Activated CD4-positive, alpha-beta T cell treated with anti-CD3 and anti-CD28 coated beads for 4 hours (primary cell): ENCODE measurements around the gene WBP2.

Experiments used
- DNase-seq, 2 donors: peaks; one replicate each; pipeline ENCODE4 v3.0.0-alpha.2; 2020

Gene WBP2

DNA sequence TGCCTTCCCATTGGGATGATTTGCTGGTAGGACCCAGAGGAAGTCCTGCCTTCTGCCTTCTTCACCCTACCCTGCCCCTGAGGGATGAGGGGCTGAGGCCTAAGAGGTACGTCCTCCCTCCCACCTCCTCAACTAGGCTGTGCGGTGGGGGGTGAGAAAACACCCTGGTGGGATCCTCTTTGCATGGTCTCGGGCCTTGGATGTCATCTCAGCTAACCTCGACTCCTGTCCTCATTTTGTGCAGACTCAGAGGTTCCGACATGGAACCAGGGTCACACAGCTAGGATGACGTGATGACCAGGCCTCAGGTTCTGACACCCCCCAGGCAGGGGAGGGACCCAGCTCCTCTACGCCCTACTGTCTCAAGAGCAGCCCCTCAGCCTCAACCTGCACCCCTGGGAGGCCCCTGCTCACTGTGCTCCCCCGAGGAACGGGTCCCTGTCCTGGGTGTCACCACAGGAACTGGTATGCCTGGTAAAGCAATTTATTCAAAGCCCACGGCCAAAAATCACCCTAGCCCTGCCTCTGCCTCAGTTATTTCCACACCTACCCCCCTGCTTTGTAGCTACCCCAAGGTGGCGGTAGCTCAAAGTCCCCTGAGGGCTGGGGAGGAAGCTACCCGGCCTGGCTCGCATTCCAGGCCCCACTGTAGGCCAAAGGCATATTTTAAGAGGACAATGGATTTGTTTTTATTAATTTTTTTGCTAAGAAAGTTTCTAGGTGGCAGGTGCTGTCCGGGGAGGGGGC is 28.4 kb downstream of the WBP2 start:
- DNase-seq = no peak

DNA sequence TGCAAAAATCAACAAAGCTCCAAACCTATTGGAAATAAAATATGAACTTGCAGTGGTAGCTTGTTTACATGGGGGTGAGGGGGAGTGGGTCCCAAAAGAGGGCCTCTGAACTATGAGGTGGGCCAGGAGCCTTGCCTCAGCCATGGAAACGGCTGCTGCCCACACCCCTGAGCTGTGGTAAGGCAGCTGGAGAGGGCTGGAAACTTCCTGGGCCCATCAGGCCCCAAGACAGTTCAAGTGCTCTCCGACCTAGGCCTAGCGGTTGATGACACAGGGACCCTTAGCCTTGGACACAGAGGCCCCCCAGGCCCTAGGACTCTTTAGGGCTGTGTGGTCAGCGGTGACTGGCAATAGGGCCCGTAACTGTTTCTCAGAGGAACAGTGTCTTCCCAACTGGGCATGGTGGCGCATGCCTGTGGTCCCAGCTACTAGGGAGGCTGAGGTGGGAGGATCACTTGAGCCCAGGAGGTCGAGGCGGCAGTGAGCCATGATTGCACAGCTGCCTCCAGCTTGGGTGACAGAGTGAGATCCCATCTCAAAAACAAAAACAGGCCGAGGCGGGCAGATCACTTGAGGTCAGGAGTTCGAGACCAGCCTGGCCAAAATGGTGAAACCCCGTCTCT is 29.3 kb downstream of the WBP2 start:
- DNase-seq = no peak

DNA sequence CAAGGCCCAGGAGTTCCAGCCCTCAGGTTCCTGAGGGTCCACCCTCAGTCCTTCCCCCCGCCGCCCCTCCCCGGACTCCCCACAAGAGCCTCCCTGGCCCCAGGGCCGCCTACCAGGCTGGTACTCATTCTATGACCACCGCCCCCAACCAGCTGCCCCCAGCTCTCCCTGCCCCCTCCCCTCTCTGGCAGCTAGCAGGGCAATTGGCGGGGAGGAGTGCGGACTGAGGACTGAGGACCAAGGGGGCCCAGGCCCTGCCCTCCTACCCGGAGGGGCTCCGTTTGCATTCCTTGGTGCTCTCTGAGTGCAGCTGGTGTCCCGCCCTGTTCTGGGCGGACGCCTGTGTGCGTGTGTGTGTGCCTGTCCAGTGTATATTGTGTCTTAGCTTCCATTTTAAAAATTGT is 30.0 kb downstream of the WBP2 start:
- DNase-seq = no peak

DNA sequence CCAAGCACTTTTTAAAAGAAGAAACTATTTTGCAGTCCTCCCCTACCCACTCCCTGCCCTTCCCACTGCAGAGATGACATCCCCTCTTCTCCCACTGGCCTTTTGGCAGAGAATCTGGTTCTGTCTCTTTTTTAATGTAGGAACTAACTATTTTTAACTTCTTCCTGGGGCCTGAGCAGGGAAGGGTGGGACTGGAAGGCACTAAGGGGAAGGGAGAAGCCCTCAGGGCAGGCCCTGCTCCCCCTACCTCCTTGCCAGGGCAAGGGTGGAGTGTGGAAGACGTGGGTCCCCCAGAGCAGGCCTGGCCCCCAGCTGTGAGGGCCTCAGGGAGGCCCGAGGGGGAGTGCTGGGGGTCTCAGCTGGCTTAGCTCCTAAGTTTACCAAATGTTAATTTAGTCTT is 30.5 kb downstream of the WBP2 start:
- no peak for DNase-seq

DNA sequence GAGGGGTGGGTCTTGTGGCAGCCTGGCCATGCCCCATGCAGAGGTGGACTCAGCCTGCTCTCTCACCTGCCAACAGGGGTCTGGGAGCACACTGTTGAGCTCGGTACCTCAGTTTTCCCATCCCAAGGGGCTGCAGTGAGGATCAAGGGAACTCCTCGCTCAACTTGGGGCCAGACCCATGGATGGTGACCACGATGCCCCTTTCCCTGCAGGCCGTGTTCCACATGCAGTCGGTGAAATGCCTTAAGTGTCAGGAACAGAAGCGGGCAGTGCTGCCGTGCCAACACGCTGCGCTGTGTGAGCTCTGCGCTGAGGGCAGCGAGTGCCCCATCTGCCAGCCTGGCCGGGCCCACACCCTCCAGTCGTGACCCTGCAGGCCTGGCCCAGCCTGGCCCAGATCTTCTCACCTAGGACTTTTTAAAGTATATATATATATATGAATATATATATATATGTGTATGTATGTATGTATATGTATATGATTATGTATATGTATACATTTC is 31.0 kb downstream of the WBP2 start:
- no peak for DNase-seq

DNA sequence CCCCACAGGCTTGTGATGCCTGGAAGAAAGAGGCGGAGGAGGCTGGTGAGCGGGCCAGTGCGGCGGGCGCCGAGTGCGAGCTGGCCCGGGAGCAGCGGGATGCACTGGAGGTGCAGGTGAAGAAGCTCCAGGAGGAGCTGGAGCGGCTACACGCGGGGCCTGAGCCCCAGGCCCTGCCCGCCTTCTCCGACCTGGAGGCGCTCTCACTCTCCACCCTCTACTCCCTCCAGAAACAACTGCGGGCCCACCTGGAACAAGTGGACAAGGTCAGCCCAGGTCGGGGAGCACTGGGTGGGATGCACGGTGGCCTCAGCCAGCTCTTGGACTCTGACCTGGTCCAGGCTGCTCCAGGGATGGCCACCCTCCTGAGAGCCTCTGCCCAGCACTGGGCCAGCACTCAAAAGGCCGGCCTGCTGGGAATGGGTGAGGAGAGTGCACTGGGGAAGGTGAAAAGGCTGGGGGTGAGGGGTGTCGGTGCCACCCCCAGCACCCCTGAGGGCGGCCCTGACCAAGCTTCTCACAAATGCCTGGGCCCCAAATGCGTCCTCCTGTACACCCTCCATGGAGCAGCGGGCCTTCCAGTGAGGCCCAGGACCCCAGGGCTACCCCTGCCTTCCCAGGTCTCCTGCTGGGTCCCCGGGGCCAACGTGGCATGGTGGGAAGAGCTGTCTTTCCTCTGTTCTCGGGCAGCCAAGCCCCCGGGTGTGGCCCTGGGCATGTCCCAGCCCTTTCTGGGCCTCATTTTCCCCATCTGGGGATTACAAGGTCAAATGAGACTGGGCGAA is 31.7 kb downstream of the WBP2 start:
- DNase-seq = no peak

DNA sequence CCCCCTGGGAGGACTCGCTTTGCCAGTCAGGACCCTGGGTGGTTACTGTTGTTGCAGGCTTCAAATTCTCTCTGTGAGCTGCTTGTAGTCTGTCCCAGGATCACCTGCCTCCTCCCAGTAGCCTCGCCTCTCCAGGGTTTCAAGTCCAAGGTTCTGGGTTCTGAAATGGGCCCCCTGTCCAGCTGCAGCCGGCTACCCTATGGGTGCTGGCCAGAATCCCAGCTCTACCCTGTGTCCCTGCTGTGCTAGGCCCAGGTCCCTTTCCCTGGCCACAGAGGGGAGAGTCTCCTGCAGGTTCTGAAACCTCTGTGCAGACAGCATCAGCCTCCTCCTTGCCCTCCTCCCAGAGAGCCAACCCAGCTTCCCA is 32.4 kb downstream of the WBP2 start:
- no peak for DNase-seq

DNA sequence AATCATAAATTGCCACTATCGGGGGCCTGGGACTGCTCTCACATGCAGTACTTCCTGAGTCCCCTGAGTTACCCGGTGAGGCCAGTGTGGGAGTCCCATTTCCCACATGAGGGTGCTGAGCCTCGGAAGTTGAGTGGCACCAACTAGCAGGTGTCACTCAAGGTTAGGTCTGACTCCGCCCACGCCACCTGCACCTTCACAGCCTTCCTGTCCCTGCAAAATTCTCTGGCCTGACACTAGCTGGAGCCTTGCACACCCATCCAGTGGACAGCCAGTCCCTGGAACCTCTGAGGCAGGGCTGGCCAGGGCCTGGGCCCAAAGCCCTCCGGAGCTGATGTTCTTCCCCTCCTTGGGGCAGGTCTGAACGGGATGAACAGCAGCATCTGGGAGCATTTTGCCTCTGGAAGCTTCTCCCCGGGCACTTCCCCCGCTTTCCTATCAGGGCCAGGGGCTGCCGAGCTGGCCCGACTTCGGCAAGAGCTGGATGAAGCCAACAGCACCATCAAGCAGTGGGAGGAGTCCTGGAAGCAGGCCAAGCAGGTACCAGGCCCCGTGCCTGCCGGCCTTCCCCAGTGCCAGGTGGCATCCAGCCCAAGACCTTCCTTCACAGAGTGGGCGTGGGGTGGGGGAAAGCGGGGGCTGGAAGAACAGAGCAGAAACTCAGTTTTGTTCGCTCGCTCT is 32.9 kb downstream of the WBP2 start:
- peak; percentile 36 to 38 for DNase-seq

DNA sequence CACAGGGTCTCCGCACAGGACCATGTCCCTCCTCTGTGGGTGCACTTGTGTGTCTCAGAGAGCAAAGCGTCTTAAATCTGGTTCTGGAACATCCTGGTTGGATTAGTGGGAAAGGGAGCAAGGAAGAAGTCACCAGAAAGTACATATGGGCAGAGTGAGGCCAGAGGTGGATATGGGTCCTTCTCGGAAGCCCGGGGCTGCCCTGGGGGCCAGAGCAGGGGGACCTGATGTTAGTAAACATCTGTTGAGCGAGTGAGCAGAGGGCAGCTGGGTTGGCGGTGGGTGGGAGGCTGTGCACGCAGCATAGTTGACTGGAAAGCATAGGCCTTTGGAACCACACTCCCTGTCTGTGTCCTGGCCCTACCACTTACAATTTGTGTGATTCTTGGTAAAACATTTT is 33.6 kb downstream of the WBP2 start:
- DNase-seq = no peak

DNA sequence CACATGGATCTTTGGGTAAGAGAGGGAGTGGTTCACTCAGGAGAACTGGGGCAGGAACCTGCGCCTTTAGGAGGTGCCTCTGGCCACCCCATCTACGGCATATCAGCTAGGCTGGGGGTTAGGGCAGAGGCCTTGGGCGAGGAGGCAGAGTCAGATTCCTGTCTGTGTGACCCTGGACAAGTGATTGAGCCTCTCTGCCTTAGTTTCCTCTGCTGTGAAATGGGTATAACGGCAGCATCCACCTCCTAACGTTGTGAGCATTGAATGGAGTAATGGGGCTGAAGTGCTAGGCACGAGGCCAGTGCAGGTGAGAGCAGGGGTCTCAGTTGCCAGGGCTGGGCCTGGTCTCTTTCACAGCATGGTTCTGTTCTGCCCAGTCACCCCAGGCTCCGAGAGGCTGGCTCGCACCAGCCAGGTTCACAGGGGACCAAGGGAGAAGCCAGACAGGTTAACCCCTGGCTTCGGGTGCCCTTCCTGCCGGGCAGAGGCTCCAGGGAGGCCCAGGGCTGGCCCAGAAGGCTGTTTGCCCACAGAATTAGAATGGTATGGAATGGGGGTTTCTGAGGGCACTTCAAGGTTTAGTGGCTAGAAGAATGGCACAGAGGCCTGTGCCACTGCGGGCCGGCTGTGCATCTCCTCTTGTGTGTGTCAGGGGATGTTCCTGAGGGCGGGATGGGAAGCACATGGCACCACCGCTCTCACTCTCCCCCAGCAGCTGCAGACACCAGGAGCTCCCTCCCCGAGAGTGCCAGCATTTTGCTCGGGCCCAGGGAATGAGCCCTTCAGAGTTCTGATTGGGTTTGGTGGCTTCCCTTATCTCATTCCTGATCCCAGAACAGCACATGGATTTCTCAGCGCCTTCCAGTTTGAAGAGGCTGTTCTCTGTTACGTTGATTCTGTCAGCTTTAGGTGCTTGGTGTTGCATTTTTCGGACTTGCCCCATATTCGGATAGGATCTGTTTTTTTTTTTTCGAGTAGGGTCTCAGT is 34.7 kb downstream of the WBP2 start:
- DNase-seq = no peak

DNA sequence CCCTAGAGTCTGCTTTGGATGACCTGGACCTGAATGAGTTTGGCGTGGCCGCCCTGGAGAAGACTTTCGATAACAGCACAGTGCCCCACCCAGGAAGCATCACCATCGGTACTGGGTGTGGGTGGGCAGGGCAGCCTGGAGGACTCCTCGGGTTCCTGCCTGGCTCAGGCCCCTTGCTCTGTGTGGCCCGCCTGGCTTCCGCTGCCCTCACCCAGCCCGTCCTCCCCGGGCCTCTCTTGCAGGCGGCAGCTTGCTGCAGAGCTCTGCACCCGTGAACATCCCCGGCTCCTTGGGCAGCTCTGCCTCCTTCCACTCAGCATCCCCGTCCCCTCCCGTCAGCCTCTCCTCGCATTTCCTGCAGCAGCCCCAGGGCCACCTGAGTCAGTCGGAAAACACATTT is 35.5 kb downstream of the WBP2 start:
- DNase-seq = no peak

DNA sequence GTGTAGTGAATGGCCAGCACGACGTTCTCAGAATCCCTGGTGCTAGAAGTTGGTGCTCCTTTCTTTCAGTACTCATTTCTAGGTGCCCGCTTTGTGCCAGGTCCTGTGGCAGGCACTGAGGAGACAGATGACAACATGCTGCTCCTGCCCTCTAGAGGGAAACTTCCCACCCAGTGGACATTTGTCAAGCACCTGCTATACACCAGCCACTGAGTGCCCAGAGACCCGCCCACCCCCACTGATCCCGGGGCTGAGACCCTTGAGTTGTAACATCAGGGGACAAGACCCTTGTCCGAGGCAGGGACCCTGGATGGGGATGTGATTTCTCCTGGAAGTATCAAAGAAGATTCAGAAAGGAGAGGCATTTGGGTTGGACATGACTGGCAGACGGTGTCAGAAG is 36.0 kb downstream of the WBP2 start:
- DNase-seq = no peak

DNA sequence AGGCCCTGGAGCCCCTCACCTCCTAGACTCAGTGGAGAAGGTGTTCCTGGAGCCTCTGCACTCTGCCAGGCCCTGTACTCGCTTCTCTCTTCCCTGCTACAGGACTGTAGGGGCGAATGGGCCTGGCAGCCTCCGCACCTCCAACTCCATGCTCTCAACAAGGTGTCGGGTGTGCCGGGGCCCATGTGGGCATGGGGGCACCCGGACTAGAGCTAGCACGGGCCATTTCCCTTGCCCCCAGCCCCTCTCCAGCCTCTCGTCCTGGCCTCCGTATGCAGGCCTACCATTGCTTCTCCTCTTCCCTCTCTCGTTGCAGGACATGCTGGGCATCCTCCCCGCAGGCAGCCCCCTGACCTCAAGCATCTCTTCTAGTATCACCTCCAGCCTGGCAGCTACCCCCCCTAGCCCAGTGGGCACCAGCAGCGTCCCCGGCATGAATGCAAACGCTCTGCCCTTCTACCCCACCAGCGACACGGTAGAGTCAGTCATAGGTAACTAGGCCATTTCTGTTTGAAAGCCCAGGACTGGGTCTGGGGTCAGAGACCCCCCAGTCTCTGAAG is 36.7 kb downstream of the WBP2 start:
- no peak for DNase-seq

DNA sequence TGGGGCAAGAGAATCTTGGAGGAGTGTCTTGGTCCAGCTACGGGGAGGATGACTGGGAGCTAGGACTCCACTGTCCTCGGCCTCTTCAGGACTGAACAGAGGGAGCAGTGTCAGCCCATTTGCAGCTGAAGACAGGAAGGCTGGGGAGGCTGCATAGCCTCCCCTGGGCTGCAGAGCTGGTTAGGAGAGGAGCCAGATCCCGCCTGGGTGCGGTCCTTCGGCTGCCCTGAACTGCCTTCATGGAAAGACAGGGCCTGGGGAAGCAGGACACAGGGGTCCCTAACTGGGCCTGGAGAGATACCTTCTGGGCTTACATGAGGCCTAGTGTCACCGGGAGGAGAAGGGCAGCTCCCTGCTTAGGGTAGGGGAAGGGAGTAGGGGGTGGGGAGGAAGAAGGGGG is 37.6 kb downstream of the WBP2 start:
- no peak for DNase-seq

DNA sequence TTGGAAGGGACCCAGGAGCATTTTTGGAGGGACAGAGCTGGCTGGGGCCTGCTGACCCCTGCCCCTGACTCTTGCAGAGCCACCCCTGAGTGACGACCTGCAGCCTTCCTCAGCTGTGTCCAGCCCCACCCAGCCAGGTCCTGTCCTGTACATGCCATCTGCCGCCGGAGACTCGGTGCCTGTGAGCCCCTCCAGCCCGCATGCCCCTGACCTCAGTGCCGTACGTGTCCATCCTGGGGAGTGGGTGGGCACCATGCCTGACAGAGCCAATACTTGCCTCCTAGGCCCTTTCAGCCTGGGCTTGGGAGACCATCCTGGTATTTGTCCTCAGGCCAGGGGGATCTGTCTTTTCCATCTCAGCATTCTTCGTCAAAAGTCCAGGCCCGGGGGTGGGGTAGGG is 38.4 kb downstream of the WBP2 start:
- DNase-seq = no peak

DNA sequence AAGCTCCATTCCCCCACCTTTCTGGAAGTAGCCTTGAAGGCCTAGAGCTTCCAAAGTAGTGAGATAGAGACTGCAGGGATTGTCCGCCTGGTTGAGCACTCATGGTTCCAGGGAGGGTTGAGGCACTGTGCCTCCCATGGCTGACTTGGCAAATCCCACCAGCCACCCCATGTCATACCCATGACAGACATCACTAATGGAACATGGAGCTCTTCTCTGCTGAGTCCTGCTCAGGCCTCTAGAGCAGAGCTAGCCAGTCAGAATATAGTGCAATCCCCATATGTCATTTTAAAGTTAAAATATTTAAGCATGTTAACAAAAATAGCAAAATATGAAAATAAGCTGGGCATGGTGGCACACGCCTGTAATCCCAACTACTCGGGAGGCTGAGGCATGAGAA is 39.7 kb downstream of the WBP2 start:
- no peak for DNase-seq

DNA sequence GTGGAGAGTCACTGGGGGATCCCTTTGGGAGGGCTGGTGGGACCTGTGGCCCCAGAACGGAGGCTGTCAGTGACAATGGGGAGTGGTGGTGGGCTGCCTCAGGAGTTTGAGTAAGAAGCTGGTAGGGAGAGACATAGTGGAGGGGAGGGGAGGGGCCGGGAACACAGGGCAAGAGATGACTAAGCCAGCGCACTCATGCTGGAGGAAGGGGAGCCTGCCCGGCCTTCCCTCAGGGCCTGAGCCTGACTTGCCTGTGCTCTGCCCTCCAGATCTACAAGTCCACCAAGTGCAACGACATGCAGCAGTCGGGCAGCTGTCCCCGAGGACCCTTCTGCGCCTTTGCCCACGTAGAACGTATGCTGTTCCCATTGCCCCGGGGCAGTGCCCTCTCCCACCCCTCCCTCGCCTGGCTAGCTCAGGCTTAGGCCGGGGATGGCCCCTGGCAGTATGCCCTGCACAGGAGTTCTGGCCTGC is 40.2 kb downstream of the WBP2 start:
- DNase-seq = no peak

DNA sequence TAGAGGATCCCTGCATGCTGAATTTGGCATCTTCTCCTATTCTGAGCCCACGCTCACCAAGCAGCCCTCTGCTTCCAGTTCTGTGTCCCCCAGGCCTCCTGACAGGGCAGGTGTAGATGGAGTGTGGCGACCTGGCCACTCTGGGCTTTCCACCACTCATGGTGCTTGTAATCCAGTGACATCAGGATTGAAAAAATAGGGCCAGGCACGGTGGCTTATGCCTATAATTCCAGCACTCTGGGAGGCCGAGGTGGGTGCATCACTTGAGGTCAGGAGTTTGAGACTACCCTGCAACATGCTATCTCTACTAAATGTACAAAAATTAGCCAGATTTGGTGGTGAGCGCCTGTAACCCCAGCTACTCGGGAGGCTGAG is 41.1 kb downstream of the WBP2 start:
- DNase-seq = no peak

DNA sequence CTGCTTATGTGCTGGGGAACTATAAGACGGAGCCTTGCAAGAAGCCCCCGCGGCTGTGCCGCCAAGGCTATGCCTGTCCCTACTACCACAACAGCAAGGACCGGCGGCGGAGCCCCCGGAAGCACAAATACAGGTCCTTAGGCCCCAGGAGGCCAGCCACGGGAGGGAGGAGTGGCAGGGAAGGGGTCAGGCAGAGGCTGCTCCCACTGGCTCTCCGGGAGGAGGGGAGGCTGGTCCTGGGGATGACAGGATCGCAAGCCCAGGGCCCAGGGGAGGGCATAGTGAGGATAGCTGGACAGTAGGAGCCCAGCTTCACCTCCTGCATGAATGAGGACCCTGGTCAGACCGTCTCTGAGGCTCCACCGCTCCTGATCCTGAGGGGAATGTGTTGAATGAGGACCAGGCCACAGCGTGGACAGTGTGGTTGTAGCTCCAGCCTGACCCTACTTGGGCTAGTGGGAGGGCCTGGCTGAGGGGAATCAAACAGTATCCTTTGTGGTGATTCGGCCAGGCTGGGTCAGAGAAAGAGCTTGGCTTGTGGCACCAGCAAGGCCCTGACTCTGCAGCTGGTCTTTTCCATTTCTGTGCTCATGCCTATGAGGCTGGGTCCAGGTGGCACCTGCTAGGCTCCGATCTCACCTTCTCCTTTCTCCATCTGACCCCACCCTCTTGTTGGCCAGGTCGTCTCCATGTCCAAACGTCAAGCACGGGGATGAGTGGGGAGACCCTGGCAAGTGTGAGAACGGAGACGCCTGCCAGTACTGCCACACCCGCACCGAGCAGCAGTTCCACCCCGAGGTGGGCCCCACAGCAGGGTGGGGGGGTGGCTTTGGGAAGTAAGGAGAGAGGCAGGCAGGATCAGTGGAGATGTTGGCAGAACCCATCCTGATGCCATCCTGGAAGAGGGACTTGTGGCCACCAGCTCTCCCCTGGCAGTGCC is 41.8 kb downstream of the WBP2 start:
- no peak for DNase-seq
